K562 (cell line): ENCODE data around the gene ARHGAP10. TPM values are rescaled to one million over a fixed set of nuclear protein-coding genes. Genes with fewer than 3 reads are reported as not detected.

Experiments used
- ATAC-seq: fragments of 200-7000 bp; cut with Tn5 transposase; 3 replicates; pipeline ENCODE4 v1.9.1; 2020; ENCODE audit warnings: moderate library complexity
- BruUV-seq: library from RNA; stranded (reverse); fragments of 400-500 nt; replicated peaks from 2 replicates; lab custom pipeline; 2021; lab: Mats Ljungman, UMichigan
- CTCF ChIA-PET: fragments of 300-600 bp; formaldehyde crosslinking; extraction: SDS; loops from one replicate; lab custom pipeline; 2021; ENCODE audit warnings: low intra/inter-chr PET ratio; lab: Yijun Ruan, JAX
- POLR2A ChIA-PET: fragments of 300-600, 350-650 bp; sonication (Branson Sonifier 250); formaldehyde crosslinking; extraction: SDS; loops from one replicate; lab custom pipeline; 2021; ENCODE audit warnings: antibody characterized with exemption, inconsistent platforms; lab: Yijun Ruan, JAX
- DNase-seq, 4 experiments: peaks; one replicate each; pipeline versions ENCODE4 v3.0.0 to v3.0.0-alpha.2; 2011 to 2018; ENCODE audit warnings: low spot score in 3 of 4, mixed read lengths in 3 of 4; ENCODE audit errors: extremely low read depth in 1 of 4
- FAIRE-seq: peaks from 2 replicates; lab custom pipeline; 2011; peaks lifted over from hg19 to GRCh38; lab: Jason Lieb, UNC
- H2AFZ ChIP-seq: 2 replicates; pipeline ENCODE4 v1.6.0; 2011; ENCODE audit warnings: low read depth, low read length, control low read depth, inconsistent platforms
- H3K27ac ChIP-seq: fragments of 200-600 bp; 3 replicates; pipeline ENCODE4 v1.8.0; 2011; ENCODE audit warnings: low read depth, mild to moderate bottlenecking, control low read depth, inconsistent platforms, low read length, moderate library complexity, mixed read lengths; ENCODE audit errors: extremely low read depth
- H3K27me3 ChIP-seq, 2 experiments: fragments of 300-600 bp in 1 of 2; 2 replicates in 1 of 2; 3 replicates in 1 of 2; pipeline versions ENCODE4 v1.6.0 to v1.8.0; 2011; ENCODE audit warnings: inconsistent platforms in 2 of 2, low read length in 2 of 2, mild to moderate bottlenecking in 1 of 2, mixed read lengths in 1 of 2, moderate library complexity in 1 of 2; ENCODE audit not compliant: control insufficient read depth in 2 of 2, insufficient read depth in 2 of 2
- H3K36me3 ChIP-seq: fragments of 300-600 bp; 3 replicates; pipeline ENCODE4 v1.8.0; 2011; ENCODE audit warnings: mild to moderate bottlenecking, low read length, inconsistent platforms; ENCODE audit not compliant: control insufficient read depth, insufficient read depth
- H3K4me1 ChIP-seq, 2 experiments: fragments of 200-600 bp in 1 of 2; replicated peaks in 1 of 2; 2 replicates in 1 of 2; 3 replicates in 1 of 2; pipeline versions ENCODE4 v1.5.1 to v1.8.0; 2011; ENCODE audit warnings: inconsistent platforms in 2 of 2, low read length in 2 of 2, mild to moderate bottlenecking in 1 of 2, mixed read lengths in 1 of 2, moderate library complexity in 1 of 2; ENCODE audit not compliant: control insufficient read depth in 2 of 2, insufficient read depth in 2 of 2
- H3K4me2 ChIP-seq: 2 replicates; pipeline ENCODE4 v1.6.1; 2011; ENCODE audit warnings: low read length, control low read depth, inconsistent platforms, mixed read lengths; ENCODE audit not compliant: insufficient read depth
- H3K4me3 ChIP-seq: fragments of 200-600 bp; sonication (generic), shearing (Covaris generic); 2 replicates; pipeline ENCODE4 v1.5.1; 2016; ENCODE audit warnings: control low read depth, inconsistent platforms
- H3K79me2 ChIP-seq: fragments of 200-600 bp; 3 replicates; pipeline ENCODE4 v1.8.0; 2011; ENCODE audit warnings: low read length, inconsistent platforms; ENCODE audit not compliant: control insufficient read depth, insufficient read depth
- H3K9ac ChIP-seq, 2 experiments: 2 replicates each; pipeline versions ENCODE4 v1.6.0 to v1.6.1; 2011; ENCODE audit warnings: low read depth in 2 of 2, low read length in 2 of 2, control low read depth in 1 of 2, inconsistent platforms in 1 of 2, mild to moderate bottlenecking in 1 of 2, mixed read lengths in 1 of 2; ENCODE audit not compliant: insufficient read depth in 1 of 2
- H3K9me1 ChIP-seq: one replicate; pipeline ENCODE4 v1.6.0; 2011; ENCODE audit warnings: inconsistent platforms, mild to moderate bottlenecking, low read length, moderate library complexity; ENCODE audit not compliant: control insufficient read depth, insufficient read depth
- H3K9me3 ChIP-seq: replicated peaks from 2 replicates; pipeline ENCODE4 v1.5.1; 2011; ENCODE audit warnings: low read depth, low read length, inconsistent platforms; ENCODE audit not compliant: control insufficient read depth, insufficient read depth
- H4K20me1 ChIP-seq: replicated peaks from 2 replicates; pipeline ENCODE4 v1.6.1; 2011; ENCODE audit warnings: low read length, inconsistent platforms, mixed read lengths; ENCODE audit not compliant: control insufficient read depth, insufficient read depth
- CXXC5 ChIP-seq: fragments of 250-450 bp; sonication (Bioruptor Pico); IDR thresholded peaks from 2 replicates; pipeline ENCODE4 v1.8.0; 2022; ENCODE audit warnings: inconsistent platforms, mild to moderate bottlenecking, moderate library complexity
- ILF3 ChIP-seq: fragments of 450-650 bp; IDR thresholded peaks from 2 replicates; pipeline ENCODE4 v1.6.1; 2018; ENCODE audit warnings: antibody characterized with exemption, mild to moderate bottlenecking, moderate library complexity, borderline replicate concordance
- KDM2B ChIP-seq: fragments of 250-450 bp; sonication (Bioruptor Pico); IDR thresholded peaks from 2 replicates; pipeline ENCODE4 v1.8.0; 2021; ENCODE audit warnings: mild to moderate bottlenecking, moderate library complexity
- SIX5 ChIP-seq, 2 experiments: IDR thresholded peaks; 2 replicates each; pipeline ENCODE4 v1.6.1; 2011; ENCODE audit warnings: low read length in 2 of 2, borderline replicate concordance in 1 of 2, low read depth in 1 of 2, mild to moderate bottlenecking in 1 of 2, moderate library complexity in 1 of 2; ENCODE audit not compliant: insufficient read depth in 1 of 2
- ZNF3 ChIP-seq: fragments of 250-450 bp; sonication (Bioruptor Pico); IDR thresholded peaks from 2 replicates; pipeline ENCODE4 v1.5.0; 2021; ENCODE audit warnings: mild to moderate bottlenecking, moderate library complexity
- WGBS: fragments of 100-300 bp; shearing (Covaris generic); methylation state at CpG from one replicate; pipeline ENCODE4 v1.1.6; 2016; ENCODE audit warnings: low coverage, mixed read lengths; ENCODE audit not compliant: insufficient coverage; ENCODE audit errors: missing lambda C conversion rate; 5-methylcytosine and 5-hydroxymethylcytosine counted together
- in situ Hi-C: fragments of 300-500 bp; cut with MboI; formaldehyde crosslinking; loops from 4 replicates; pipeline ENCODE4 v1.15.0; 2018; ENCODE audit warnings: inconsistent platforms, mixed read lengths
- intact Hi-C: fragments of 100-400 bp; cut with micrococcal nuclease; formaldehyde crosslinking; loops from 2 replicates; pipeline ENCODE4 v1.14.2; 2022
- polyA plus RNA-seq, 8 experiments: library from polyadenylated mRNA; depleted of rRNA in 4 of 8; stranded (reverse) in 5 of 8; unstranded in 3 of 8; fragments of >200 nt; fragmentation: Nextera tagmentation in 2 of 8; fragmentation: Illumina TruSeq in 1 of 8; extraction: Ambion mirVana in 2 of 8; extraction: Trizol in 1 of 8; gene quantifications; 2 replicates each; pipeline versions ENCODE4 v1.2.1 to v1.2.3, GENCODE V29; 2011 to 2014; ENCODE audit warnings: inconsistent platforms in 1 of 8, missing spikeins in 1 of 8
- total RNA-seq, 7 experiments: library from RNA; depleted of rRNA in 6 of 7; stranded (reverse); fragments of >200 nt in 6 of 7; fragmentation: Illumina TruSeq in 2 of 7; extraction: Trizol in 2 of 7; gene quantifications; 2 replicates each; pipeline versions ENCODE4 v1.2.1 to v1.2.3, GENCODE V29; 2011 to 2021; ENCODE audit warnings: low replicate concordance in 1 of 7
- TF ChIP-seq, protein P1 (sequence below): fragments of 450-650 bp; IDR thresholded peaks from 2 replicates; pipeline ENCODE4 v1.6.1; 2017; ENCODE audit warnings: antibody characterized with exemption

Gene ARHGAP10
- total and polyA plus RNA-seq, 9 of the 15 experiments (the other 6 are each of a cell fraction or from before 2014, with no cell fraction given): 0.03 to 0.22 (median 0.06) TPM; not detected in 3

DNA sequence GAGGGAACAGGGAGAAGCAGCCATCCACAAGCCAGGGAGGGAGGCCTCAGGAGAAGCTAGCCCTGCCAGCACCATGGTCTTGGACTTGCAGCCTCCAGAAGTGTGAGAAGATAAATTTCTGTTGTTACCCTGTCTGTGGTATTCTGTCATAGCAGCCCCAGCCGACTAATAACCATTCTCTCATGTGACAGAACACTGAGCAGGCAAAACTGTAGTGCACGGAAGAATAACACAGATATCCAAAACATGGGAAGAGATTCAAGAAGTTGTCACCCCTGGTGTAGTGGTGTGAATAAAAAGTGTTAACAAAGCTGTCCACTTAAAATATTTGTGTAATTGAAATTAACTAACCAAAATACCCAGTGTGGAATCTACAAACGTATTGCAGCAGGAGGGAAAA lies 265.0 kb downstream of the ARHGAP10 start:
- DNase-seq (no peak), ATAC-seq (no peak), FAIRE-seq (no peak)
- Histone ChIP-seq H3K27me3 (no peaks in the 10 kb centered on the region), H4K20me1 (no peaks in the 10 kb centered on the region), H2AFZ (no peak overlapping the region), H3K79me2 (no peaks in the 10 kb centered on the region), H3K4me1 (no peaks in the 10 kb centered on the region), H3K4me3 (no peak overlapping the region), H3K4me2 (no peak overlapping the region), H3K27ac (no peak overlapping the region), H3K9me1 (no peaks in the 10 kb centered on the region), H3K9me3 (no peaks in the 10 kb centered on the region), H3K36me3 (no peaks in the 10 kb centered on the region), H3K9ac (no peak overlapping the region)
- intact Hi-C loops: no loop called here
- ChIA-PET POLR2A (no interaction called here), CTCF (no interaction called here)
- TF ChIP-seq, protein P1, sequence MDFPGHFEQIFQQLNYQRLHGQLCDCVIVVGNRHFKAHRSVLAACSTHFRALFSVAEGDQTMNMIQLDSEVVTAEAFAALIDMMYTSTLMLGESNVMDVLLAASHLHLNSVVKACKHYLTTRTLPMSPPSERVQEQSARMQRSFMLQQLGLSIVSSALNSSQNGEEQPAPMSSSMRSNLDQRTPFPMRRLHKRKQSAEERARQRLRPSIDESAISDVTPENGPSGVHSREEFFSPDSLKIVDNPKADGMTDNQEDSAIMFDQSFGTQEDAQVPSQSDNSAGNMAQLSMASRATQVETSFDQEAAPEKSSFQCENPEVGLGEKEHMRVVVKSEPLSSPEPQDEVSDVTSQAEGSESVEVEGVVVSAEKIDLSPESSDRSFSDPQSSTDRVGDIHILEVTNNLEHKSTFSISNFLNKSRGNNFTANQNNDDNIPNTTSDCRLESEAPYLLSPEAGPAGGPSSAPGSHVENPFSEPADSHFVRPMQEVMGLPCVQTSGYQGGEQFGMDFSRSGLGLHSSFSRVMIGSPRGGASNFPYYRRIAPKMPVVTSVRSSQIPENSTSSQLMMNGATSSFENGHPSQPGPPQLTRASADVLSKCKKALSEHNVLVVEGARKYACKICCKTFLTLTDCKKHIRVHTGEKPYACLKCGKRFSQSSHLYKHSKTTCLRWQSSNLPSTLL: no peak
- no peak for TF ChIP-seq SIX5 (IDR thresholded peaks at IDR 0.05; ENCODE audit: borderline replicate concordance in 1 of 2, insufficient read depth in 1 of 2, low read depth in 1 of 2, low read length in 2 of 2)
- no peak for TF ChIP-seq ILF3
- TF ChIP-seq ZNF3: no peak
- no peak for TF ChIP-seq KDM2B (CRISPR knock-in tag)
- no peak for TF ChIP-seq CXXC5
- WGBS: 0% methylated on average over 3 of the region's 3 CpGs
- no TSS peak for BruUV-seq
- in situ Hi-C loops: no loop called here
